ENCODE results near the gene PATJ.
"Not testable (repeated sequence)": the region's sequence is repeated elsewhere in the genome, so short reads cannot be mapped to it uniquely, and the experiment has no call there.

PATJ gene

GRCh38 chr1:61892977-61893376 lies 150.7 kb downstream of the PATJ start:
- no peak overlapping the region for H3K9ac ChIP-seq (ENCODE audit: insufficient read length)
- no peaks in the 10 kb centered on the region for H3K9me3 ChIP-seq (ENCODE audit: low read depth, low read length)
- TF ChIP-seq POLR2AphosphoS5 (IDR thresholded peaks at IDR 0.05; ENCODE audit: borderline replicate concordance, low read depth, low read length) (no peak), EZH2 (IDR thresholded peaks at IDR 0.05) (no peak), FOXP2 (optimal IDR thresholded peaks at IDR 0.05; ENCODE audit: control extremely low read depth, extremely low read length, insufficient read depth) (no peak)
- H3K27ac ChIP-seq, result no peak overlapping the region
- H3K36me3 ChIP-seq (ENCODE audit: insufficient read depth, low read length), result no peaks in the 10 kb centered on the region
- no peak overlapping the region for H3K4me3 ChIP-seq
- DNase-seq (ENCODE audit: low read depth, low spot score), result no peak

DNA sequence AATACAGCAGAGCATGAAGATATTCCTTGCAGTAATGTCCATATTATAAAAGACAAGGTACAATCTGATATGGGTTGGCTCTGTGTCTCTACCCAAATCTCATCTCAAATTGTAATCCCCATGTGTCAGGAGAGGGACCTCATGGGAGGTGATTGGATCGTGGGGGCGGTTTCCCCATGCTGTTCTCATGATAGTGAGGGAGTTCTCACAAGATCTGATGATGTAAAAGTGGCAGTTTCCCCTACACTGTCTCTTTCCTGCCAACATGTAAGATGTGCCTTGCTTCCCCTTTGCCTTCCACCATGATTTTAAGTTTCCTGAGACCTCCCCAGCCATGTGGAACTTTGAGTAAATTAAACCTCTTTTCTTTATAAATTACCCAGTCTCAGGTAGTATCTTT lies 152.0 kb downstream of the PATJ start:
- not testable (repeated sequence) for H3K9ac ChIP-seq (ENCODE audit: insufficient read length); H3K27ac ChIP-seq; H3K36me3 ChIP-seq (ENCODE audit: insufficient read depth, low read length); H3K9me3 ChIP-seq (ENCODE audit: low read depth, low read length); H3K4me3 ChIP-seq; DNase-seq (ENCODE audit: low read depth, low spot score)

- DNase-seq (ENCODE audit: low read depth, low spot score), result no peak
- H3K4me3 ChIP-seq, result no peak overlapping the region
- TF ChIP-seq POLR2AphosphoS5 (IDR thresholded peaks at IDR 0.05; ENCODE audit: borderline replicate concordance, low read depth, low read length), result no peak
- no peak for TF ChIP-seq EZH2 (IDR thresholded peaks at IDR 0.05)
- TF ChIP-seq FOXP2 (optimal IDR thresholded peaks at IDR 0.05; ENCODE audit: control extremely low read depth, extremely low read length, insufficient read depth), result no peak
- H3K27ac ChIP-seq, result no peak overlapping the region
- no peak overlapping the region for H3K9ac ChIP-seq (ENCODE audit: insufficient read length)
- H3K36me3 ChIP-seq (ENCODE audit: insufficient read depth, low read length), result no peaks in the 10 kb centered on the region
- H3K9me3 ChIP-seq (ENCODE audit: low read depth, low read length), result no peaks in the 10 kb centered on the region
Measured at GRCh38 chr1:61895175-61895574, 152.9 kb downstream of the PATJ start.

GRCh38 chr1:61898658-61899057 lies 156.4 kb downstream of the PATJ start:
- Histone ChIP-seq H3K27ac (no peak overlapping the region), H3K9me3 (ENCODE audit: low read depth, low read length) (no peaks in the 10 kb centered on the region), H3K9ac (ENCODE audit: insufficient read length) (no peak overlapping the region), H3K36me3 (ENCODE audit: insufficient read depth, low read length) (no peaks in the 10 kb centered on the region), H3K4me3 (no peak overlapping the region)
- no peak for TF ChIP-seq POLR2AphosphoS5 (IDR thresholded peaks at IDR 0.05; ENCODE audit: borderline replicate concordance, low read depth, low read length)
- no peak for TF ChIP-seq FOXP2 (optimal IDR thresholded peaks at IDR 0.05; ENCODE audit: control extremely low read depth, extremely low read length, insufficient read depth)
- no peak for TF ChIP-seq EZH2 (IDR thresholded peaks at IDR 0.05)
- DNase-seq (ENCODE audit: low read depth, low spot score), result no peak

DNA sequence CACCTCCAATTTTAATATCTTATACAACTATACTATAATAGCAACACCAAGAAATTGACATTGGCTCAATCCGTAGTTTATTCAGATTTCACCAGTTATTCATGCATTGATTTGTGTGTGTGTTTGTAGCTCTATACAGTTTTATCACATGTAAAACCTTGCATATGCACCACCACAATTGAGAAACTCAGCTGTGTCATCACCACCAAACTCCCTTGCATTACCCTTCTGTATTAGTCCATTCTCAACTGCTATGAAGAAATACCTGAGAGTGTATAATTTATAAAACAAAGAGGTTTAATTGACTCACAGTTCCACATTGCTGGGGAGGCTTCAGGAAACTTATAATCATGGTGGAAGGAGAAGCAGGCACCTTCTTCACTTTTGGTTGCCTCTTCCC lies 162.1 kb downstream of the PATJ start:
- Histone ChIP-seq H3K9me3 (ENCODE audit: low read depth, low read length) (no peaks in the 10 kb centered on the region), H3K4me3 (no peak overlapping the region), H3K36me3 (ENCODE audit: insufficient read depth, low read length) (no peaks in the 10 kb centered on the region), H3K9ac (ENCODE audit: insufficient read length) (no peak overlapping the region), H3K27ac (no peak overlapping the region)
- DNase-seq (ENCODE audit: low read depth, low spot score), result no peak
- no peak for TF ChIP-seq EZH2 (IDR thresholded peaks at IDR 0.05)
- no peak for TF ChIP-seq POLR2AphosphoS5 (IDR thresholded peaks at IDR 0.05; ENCODE audit: borderline replicate concordance, low read depth, low read length)
- no peak for TF ChIP-seq FOXP2 (optimal IDR thresholded peaks at IDR 0.05; ENCODE audit: control extremely low read depth, extremely low read length, insufficient read depth)

DNA sequence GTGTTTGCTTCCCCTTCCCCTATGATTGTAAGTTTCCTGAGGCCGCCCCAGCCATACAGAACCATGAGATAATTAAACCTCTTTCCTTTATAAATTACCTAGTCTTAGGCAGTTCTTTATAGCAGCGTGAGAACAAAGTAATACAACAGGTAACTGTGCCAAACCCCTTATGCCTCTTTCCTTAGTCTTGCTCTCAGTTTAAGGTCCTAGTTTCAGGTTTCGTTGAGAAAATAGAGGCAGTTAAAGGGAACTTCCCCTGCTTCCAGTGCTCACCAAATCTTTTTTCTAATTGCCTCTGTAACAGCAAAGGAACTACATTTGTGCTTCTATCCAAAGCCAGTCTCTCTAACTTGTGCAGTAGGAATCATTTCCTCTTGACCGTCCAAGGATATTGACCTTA lies 164.8 kb downstream of the PATJ start:
- Histone ChIP-seq H3K9me3 (ENCODE audit: low read depth, low read length) (no peaks in the 10 kb centered on the region), H3K36me3 (ENCODE audit: insufficient read depth, low read length) (no peaks in the 10 kb centered on the region), H3K4me3 (no peak overlapping the region), H3K9ac (ENCODE audit: insufficient read length) (no peak overlapping the region), H3K27ac (no peak overlapping the region)
- DNase-seq (ENCODE audit: low read depth, low spot score), result no peak
- TF ChIP-seq FOXP2 (optimal IDR thresholded peaks at IDR 0.05; ENCODE audit: control extremely low read depth, extremely low read length, insufficient read depth) (no peak), EZH2 (IDR thresholded peaks at IDR 0.05) (no peak), POLR2AphosphoS5 (IDR thresholded peaks at IDR 0.05; ENCODE audit: borderline replicate concordance, low read depth, low read length) (no peak)

DNA sequence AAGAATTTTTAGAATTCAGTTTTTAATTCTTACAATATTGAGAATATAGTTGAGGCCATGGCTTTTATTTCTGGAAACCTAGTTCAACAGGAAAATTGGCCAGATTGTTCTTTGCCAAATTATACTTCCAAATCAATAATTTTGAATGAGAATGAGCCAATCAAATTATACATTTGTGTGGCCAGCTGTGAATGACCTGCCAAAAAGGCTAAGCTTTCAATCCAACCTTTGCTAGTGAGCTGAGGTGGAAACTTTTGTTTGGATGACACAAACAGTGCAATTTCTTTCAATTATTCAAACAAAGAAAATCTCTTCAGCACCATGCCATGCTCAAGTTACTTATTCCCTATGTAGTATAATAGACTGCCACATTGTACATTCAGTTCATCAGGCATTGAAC lies 167.8 kb downstream of the PATJ start:
- no peaks in the 10 kb centered on the region for H3K36me3 ChIP-seq (ENCODE audit: insufficient read depth, low read length)
- no peak overlapping the region for H3K27ac ChIP-seq
- H3K4me3 ChIP-seq, result no peak overlapping the region
- no peak for DNase-seq (ENCODE audit: low read depth, low spot score)
- no peaks in the 10 kb centered on the region for H3K9me3 ChIP-seq (ENCODE audit: low read depth, low read length)
- H3K9ac ChIP-seq (ENCODE audit: insufficient read length), result no peak overlapping the region
- TF ChIP-seq POLR2AphosphoS5 (IDR thresholded peaks at IDR 0.05; ENCODE audit: borderline replicate concordance, low read depth, low read length) (no peak), EZH2 (IDR thresholded peaks at IDR 0.05) (no peak), FOXP2 (optimal IDR thresholded peaks at IDR 0.05; ENCODE audit: control extremely low read depth, extremely low read length, insufficient read depth) (no peak)

- no peaks in the 10 kb centered on the region for H3K36me3 ChIP-seq (ENCODE audit: insufficient read depth, low read length)
- DNase-seq (ENCODE audit: low read depth, low spot score), result no peak
- TF ChIP-seq POLR2AphosphoS5 (IDR thresholded peaks at IDR 0.05; ENCODE audit: borderline replicate concordance, low read depth, low read length) (no peak), EZH2 (IDR thresholded peaks at IDR 0.05) (no peak)
- no peaks in the 10 kb centered on the region for H3K9me3 ChIP-seq (ENCODE audit: low read depth, low read length)
- no peak overlapping the region for H3K4me3 ChIP-seq
- H3K27ac ChIP-seq, result no peak overlapping the region
- no peak overlapping the region for H3K9ac ChIP-seq (ENCODE audit: insufficient read length)
Measured at GRCh38 chr1:61914823-61915482, 172.7 kb downstream of the PATJ start.

DNA sequence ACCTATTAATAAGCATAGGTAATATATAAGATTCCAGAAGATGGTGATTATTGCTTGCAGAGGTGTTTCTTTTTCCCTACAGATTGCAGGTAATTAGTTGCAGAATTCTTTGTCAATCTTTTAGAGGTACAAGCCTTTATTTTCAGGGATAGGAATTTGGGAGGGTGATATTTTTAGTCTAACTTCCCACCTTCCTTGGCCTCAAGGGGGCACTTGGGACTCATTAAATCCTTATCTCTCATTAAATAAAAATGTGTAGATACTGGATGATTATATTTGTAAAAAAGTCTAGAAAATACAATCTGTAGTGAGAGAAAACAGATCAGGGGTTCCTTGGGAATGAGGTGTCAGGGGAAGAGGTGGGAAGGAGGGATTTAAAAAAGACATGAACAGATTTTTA lies 179.2 kb downstream of the PATJ start:
- Histone ChIP-seq H3K9ac (ENCODE audit: insufficient read length) (no peak overlapping the region), H3K27ac (no peak overlapping the region), H3K9me3 (ENCODE audit: low read depth, low read length) (no peaks in the 10 kb centered on the region), H3K36me3 (ENCODE audit: insufficient read depth, low read length) (no peaks in the 10 kb centered on the region), H3K4me3 (no peak overlapping the region)
- DNase-seq (ENCODE audit: low read depth, low spot score), result no peak
- no peak for TF ChIP-seq EZH2 (IDR thresholded peaks at IDR 0.05)
- TF ChIP-seq POLR2AphosphoS5 (IDR thresholded peaks at IDR 0.05; ENCODE audit: borderline replicate concordance, low read depth, low read length), result no peak
